ENCODE data around the gene BPIFA3.

Gene BPIFA3

DNA sequence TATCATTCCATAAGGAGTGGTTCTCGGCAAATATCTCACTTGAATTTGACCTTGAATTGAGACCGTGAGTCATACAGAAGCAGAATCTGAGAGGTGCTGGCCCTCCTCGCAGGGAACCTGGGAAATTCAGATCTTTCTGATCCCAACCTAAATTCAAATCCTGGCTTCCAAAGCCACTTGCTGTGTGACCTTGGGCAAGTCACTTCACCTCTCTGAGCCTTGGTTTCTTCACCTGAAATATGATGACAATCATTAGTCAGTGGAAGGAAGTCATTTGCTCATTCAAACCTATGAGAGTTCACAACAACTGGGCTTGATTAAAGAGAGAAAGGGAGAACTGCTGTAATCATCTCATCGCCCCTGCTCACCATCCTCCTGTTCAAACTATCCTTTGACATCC lies 7.2 kb downstream of the BPIFA3 start:
- no peak for DNase-seq (ENCODE audit: low spot score)

DNA sequence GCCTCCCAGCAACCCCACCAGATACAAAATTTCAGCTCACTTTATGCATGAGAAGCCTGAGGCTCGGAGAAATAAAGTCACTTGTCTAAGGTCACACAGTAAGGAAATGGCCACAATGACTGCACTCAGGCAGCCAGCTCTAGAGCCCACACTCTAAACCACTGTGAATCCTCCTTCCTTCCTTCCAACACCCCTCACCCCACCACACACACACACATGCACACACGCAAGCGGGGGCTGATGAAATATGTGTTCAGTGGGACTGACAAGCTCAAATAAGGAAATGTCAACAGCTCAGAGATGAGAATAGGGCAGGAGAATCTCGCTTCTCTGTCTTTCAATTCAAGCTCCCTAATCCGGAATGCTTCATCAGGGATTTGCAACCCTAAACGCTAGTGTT lies 12.7 kb downstream of the BPIFA3 start:
- no peak for DNase-seq (ENCODE audit: low spot score)

DNA sequence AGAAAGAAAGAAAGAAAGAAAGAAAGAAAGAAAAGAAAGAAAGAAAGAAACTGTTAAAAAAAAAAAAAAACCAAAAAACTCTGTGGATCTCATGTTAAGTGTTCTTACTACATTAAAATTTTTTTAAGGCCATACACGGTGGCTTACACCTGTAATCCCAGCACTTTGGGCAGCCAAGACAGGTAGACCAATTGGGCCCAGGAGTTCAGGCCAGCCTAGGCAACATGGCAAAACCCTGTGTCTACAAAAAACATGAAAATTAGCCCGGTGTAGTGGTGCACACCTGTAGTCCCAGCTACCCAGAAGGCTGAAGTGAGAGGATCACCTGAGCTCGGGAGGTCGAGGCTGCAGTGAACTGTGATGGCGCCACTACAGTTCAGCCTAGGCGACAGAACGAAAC lies 14.1 kb downstream of the BPIFA3 start:
- no peak for DNase-seq (ENCODE audit: low spot score)

GRCh38 chr20:33232486-33233072 lies 15.4 kb downstream of the BPIFA3 start:
- no peak for DNase-seq (ENCODE audit: low spot score)

DNA sequence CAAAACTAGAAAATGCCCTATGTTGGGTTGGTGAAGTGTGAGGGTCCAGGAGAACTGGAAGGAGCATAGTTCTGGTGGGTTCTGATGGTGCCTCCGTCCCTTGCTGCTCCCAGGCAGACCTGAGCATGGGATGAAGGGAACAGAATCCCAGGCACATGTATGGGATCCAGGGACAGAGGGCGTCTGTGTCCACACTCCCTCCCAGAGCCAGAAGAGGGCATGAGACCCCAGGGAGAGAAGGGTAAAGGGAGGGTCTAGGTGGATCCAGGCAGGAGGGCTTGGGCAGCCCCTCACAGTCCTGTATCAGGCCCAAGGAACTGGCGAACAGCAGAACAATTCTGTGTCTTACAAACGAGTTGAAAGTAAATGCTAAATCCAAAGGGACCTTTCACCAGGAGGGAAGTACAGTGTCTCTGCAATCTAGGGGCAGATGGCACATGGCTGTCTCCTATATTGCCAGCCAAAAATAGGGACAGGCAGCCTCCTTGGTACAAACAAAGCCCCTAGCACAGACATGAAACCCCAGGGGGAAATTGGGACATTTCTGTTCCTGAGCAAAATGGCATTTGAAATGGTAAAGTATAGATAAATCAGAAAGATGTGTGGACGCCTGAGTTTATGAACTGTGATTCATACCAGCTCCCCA lies 16.1 kb downstream of the BPIFA3 start:
- no peak for DNase-seq (ENCODE audit: low spot score)

DNA sequence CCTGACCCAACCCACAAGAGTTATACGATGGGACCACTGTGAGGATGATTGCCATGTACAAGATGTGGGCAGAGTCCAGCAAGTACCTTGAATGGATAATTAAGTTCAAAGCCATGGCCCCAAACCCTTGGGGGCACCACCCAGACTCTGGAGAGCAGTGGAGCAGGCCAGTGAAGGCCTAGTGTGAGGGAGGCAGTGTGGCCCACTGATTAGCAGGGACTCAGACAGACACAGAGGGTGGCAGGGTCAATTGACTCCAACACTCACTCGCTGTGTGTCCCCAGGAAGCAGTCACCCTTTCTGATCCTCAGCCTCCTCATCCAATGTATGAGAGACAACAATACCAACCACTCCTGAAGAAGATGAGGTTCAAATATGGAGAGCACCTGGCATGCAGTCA lies 16.9 kb downstream of the BPIFA3 start:
- DNase-seq (ENCODE audit: low spot score), result no peak

GRCh38 chr20:33235696-33236095 lies 18.5 kb downstream of the BPIFA3 start, which contains the start of gene BPIFA1:
Gene BPIFA1 (plus strand): TSS chr20:33235996. CDS start chr20:33237712, 1,716 bp downstream.
- DNase-seq (ENCODE audit: low spot score), result no peak

- no peak for DNase-seq (ENCODE audit: low spot score)
Measured at GRCh38 chr20:33236351-33236750, 19.2 kb downstream of the BPIFA3 start.

GRCh38 chr20:33237989-33238388 lies 20.8 kb downstream of the BPIFA3 start:
- DNase-seq (ENCODE audit: low spot score), result no peak

GRCh38 chr20:33239418-33239817 lies 22.3 kb downstream of the BPIFA3 start:
- no peak for DNase-seq (ENCODE audit: low spot score)

DNA sequence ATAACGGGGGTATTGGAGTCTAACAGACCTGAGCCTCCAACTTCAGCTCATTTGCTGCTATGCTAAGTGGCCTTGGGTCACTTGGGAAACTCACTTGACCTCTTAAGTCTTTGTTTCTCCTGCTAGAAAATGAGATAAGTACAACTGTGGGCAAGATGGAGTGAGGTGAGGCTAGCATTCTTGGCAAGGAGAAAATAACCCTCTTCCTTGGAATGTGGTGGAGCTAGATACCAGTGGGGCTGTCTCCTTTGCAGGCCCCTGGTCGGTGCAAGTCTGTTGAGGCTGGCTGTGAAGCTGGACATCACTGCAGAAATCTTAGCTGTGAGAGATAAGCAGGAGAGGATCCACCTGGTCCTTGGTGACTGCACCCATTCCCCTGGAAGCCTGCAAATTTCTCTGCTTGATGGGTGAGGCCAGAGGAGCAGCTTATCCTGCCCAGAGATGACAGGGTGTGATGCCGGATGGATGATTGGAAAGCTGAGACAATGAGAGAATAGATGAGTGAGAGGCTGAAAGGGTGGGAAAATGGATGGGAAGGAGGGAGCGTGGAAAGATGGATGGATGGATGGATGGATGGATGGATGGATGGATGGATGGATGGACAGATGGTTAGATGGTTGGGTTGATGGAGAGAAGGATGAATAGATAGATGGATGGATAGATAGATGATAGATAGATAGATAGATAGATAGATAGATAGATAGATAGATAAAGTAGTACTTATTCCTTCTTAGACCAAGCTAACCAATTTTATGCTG lies 23.0 kb downstream of the BPIFA3 start:
- no peak for DNase-seq (ENCODE audit: low spot score)

DNA sequence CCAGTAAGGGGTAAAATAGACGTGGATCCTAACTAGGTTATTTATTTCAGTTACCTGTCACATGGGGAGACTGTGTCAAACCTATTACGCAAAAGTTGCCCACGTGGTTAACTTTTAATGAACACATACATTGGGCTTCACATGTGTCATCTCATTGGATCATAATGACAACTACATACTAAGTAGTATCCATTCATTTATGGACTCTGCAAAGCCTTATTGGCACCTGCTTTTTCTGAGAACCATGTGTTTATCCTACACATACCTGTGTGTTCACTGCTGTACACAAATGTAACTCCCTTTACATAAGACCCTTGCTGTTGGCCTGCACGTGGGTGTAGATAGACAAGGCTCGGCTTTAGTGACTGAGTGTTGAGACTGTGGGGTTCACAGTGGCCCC lies 23.8 kb downstream of the BPIFA3 start:
- DNase-seq (ENCODE audit: low spot score), result no peak

DNA sequence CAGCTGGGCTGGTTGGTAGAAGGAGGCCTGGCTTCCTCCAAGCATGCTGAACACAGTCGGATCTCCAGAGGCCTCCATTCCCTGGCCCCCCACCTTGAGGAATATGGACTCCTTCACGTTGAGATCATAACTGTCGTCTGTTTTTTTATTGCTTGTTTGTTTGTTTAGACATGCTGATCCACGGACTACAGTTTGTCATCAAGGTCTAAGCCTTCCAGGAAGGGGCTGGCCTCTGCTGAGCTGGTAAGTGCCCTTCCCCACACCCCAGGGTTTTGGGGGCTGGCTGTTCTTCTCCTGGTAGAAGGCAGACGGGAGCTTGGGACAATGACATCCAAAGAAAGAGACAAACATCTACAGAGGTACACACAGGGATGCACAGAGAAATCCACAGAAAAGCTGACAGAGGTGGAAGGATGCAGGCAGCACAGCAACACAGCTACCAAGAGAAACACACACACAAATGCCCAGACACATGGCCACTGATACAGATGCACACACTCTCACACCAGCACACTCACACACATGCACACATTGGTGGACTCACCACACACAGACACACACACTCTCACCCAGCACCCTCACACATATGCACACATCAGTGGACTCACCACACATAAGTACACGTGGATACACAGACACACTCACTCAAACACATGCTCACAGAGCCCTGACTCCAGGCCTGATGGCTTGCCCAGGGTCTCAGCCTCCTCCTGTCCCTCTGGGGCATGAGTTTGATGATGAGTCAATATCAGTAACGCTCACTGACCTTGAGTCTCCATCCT lies 25.4 kb downstream of the BPIFA3 start:
- DNase-seq (ENCODE audit: low spot score), result no peak

DNA sequence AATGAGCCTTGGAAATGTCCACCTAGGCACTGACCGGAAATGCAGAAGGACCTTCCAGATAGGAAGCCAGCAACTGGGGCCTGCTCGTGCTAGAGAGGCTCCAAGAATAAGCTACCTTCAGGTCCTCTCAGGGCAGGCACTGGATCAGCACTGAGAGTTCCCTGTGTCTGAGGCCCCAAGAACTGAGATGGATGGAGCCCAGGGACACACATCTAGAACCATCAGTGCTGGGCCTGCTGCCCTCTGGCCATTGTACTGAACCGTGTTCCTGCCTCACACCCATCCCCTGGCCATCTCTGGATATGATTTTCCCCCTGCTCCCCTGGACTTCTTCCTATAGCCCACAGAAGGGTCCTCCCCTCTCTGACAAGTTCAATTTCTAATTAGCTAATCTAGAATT lies 28.9 kb downstream of the BPIFA3 start:
- no peak for DNase-seq (ENCODE audit: low spot score)

DNA sequence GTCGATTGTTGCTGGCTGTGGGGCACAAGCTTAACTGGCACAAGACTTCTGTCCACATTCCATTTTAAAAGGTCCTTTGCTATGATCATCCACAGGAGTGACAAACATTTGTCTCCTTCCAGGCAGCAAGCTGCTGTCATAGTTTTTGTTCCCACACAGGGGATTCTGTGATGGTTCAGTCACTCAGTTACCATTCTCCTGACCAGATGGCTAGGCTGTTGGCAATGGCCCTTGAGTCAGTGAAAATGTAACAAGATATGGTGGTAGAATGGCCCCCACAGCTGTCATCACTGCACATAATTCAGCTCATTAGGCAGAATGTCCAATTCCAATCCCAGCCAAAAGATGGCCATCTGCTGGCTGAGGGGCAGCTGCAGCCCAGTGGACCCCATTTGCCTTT lies 32.3 kb downstream of the BPIFA3 start:
- no peak for DNase-seq (ENCODE audit: low spot score)

GRCh38 chr20:33250666-33251065 lies 33.5 kb downstream of the BPIFA3 start:
- no peak for DNase-seq (ENCODE audit: low spot score)

- DNase-seq (ENCODE audit: low spot score), result no peak
Measured at GRCh38 chr20:33251496-33251895, 34.3 kb downstream of the BPIFA3 start.

- DNase-seq (ENCODE audit: low spot score), result no peak
Measured at GRCh38 chr20:33252460-33252859, 35.3 kb downstream of the BPIFA3 start.

- DNase-seq (ENCODE audit: low spot score), result no peak
Measured at GRCh38 chr20:33255005-33255404, 37.9 kb downstream of the BPIFA3 start.

GRCh38 chr20:33257237-33257636 lies 40.1 kb downstream of the BPIFA3 start:
- DNase-seq (ENCODE audit: low spot score), result no peak

DNA sequence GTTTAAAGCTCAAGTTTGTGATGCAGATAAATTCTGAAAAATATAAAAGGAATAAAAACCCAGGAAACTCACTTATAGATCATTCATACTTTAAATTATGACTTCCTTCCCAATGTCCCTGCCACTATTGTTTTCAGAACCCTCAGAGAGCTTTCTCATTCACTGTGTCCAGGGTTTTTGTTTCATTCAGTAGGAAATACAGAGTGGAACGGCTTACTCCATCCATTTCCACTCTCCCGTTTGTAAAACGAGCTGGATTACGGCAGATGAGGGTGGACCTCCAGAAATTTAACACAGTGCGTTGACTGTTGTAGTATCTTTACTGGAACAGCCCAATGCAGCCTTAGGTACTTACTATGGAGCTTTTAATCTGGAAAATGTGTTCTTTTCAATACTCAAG lies 42.2 kb downstream of the BPIFA3 start:
- no peak for DNase-seq (ENCODE audit: low spot score)

GRCh38 chr20:33261465-33261864 lies 44.3 kb downstream of the BPIFA3 start:
- no peak for DNase-seq (ENCODE audit: low spot score)

GRCh38 chr20:33262658-33263065 lies 45.5 kb downstream of the BPIFA3 start:
- DNase-seq (ENCODE audit: low spot score), result peak; percentile 41
